Fibroblast of skin of back (primary cell): ENCODE results near the gene ROPN1B.
A peak's percentile ranks its signal among the peaks of the same experiment; 100 is the strongest.
"Not testable (repeated sequence)": the region's sequence is repeated elsewhere in the genome, so short reads cannot be mapped to it uniquely, and the experiment has no call there.

Source experiments
- DNase-seq: peaks from one replicate; pipeline ENCODE4 v3.0.0-alpha.2; 2013

The ROPN1B gene

DNA sequence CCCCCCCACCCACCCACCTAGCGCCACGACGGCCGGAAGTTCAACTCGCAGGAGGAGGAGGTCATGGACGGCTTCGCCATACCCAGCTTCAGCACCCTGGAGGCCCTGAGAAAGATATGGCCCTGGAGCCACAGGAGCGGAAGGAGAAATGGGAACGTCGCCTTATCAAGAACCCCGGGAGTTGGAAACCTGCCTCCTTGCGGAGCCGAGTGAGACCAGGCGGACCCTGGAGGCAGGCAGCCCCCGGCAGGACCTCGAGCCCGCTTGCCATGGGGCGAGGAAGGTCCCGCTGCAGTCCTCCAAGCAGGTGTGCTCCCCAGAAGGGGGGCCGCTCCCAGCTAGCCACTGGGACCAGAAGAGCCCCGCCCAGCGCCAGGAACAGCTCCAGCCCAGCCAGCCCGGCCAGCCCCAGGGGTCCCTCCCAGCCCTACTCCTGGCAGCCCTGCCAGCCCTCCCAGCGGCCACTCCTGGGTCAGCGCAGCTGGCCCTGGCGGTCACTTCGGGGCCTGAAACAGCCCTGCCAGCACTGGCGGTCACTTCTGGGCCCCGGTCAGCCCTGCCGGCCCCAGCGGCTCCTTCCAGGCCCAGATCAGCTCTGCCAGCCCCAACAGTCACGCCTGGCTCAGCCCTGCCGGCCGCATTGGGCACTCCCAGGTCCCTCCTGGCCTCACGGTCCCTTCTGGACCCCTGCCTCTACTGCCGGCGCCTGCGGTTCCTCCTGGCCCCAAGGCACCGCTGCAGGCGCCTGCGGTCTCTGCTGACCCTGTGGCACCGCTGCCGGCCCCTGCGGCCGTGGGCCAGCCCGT is 10.3 kb upstream of the ROPN1B start:
- DNase-seq: no peak

DNA sequence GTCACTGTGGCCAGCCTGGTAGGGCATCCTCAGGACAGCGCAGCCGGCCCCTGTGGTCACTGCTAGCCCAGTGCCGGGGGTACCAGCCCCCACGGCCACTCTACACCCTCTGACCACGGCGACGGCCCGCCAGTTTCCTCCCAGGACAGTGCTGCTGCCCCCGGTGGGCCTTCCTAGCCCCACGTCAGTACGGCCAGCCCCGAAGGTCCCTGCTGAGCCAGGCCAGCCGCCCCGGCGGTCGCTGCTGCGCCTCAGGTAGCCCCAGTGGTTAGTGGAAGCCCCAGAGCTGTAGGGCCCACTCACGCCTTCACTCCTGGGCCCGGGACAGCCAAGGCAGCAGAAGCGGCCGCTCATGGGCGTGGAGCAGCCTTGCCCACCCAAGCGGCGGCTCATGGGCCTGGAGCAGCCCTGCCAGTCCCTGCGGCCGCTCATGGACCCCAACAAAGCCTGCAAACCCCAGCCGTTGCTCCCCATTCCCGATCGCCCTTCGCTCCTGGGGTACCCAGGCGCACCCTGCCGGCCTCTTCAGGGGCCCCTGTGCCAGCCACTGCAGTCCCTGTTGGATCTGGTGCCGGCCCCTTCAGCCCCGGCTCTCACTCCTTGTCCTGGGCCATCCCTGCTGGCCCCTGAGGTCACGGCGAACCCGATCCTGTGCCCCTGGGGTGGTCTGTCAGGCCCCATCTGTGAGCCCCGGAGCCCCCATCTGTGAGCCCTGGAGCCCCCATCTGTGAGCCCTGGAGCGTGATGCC is 9.5 kb upstream of the ROPN1B start:
- no peak for DNase-seq

DNA sequence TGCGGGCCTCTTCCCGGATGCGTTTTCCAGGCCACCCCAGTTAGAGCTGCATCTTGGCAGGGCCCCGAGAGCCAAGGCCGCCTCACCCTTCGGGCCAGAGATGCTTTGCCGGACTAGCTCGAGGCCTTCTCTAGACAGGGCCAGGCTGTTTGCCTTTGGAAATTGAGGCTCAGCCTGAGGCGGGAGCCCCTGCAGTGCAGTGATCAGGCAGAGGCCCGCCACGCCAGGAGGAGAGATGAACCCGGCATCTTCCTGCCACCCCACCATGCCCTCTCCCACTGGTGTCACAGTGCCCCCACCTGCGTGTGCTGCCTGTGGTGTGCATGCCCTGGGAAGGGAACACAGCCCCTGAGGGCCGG is 8.9 kb upstream of the ROPN1B start:
- no peak for DNase-seq

DNA sequence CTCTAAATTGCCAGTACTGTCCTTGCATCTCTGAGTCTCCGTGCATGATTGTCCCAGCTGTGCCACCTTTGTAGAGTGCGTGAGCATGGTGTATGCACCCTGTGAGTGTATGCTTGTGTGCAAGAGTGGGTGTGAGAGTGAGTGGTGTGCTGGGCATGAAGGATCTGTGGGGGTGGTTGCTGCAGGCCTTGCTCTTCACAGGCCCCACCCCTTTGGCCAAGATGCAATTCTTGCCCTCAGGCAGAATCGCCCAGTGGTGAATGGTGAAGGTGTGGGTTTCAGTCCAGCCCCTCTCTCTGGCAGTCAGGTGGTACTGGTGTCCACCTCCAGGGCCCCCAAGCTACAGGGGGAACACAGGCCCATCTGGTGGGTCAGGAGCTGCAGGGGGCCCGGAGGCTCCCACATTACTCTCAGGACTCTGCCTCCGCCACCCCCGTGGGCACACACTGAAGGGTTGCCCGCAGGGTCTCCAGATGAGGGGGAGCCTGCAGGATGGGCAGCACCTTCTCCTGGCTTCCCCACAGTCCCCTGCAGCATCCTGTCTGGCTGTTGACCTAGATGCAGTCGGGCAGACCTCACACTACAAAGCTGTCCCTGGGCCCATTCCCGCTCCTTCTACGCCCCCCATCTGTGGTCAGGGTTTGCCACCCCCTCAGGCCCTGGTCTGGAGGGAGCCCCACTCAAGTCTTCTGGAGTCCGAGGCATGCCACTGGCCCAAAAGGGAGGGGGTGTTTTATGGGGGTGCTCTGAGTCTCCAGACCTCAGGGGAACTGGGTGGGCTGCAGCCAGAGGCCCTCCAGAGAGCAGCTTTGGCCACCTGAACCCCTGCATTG is 8.3 kb upstream of the ROPN1B start:
- DNase-seq: no peak

DNA sequence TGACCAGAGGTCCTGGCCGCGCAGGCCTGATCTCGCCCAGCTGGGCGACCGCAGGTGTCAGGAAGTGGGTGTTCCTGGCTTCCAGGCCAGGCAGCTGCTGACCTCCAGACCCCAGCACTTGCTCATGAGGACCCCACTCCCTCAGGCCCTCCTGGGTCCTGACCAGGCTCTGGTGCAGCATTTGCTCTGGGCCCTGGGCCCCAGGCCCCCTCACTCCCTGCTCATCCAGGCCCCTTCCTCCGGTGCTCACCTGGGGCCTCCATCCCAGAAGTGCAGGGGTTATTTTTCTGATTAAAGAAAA is 7.7 kb upstream of the ROPN1B start:
- no peak for DNase-seq

DNA sequence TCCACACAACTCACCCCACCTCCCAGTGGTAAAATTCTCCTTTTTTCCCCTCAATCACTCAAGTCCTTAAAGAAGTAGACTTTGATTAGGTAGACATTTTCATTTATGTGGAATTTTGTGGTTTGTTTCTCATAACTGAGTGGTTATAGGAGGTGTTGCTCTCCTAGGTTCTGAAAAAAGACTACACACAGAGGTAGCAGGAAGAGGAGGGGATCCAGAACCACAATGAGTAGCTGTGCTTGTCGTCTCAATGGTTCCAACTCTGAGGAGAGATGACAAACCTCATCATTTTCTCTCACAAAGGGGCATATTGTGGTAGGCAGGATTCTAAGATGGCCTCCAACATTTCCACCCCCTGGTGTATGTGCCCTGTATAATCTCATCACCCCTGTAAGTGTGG is 5.1 kb upstream of the ROPN1B start:
- DNase-seq: not testable (repeated sequence)

DNA sequence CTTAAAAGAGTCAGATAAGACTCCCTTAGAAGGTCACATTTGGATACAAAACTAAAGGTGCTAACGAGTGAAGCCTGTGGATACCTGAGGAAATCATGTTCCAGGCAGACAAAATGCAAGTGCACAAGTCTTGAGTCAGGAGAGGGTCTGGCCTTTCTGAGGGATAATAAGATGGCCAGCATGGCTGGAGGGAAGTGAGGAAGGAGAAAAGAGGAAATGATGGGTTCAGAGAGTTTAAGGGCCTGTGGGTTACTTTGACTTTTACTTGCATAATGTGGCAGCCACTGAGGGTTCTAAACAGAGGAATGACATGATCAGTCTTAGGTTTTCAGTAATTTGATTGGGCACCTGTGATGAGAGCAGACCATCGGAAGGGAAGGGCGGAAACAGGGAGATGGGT is 3.5 kb upstream of the ROPN1B start:
- no peak for DNase-seq

DNA sequence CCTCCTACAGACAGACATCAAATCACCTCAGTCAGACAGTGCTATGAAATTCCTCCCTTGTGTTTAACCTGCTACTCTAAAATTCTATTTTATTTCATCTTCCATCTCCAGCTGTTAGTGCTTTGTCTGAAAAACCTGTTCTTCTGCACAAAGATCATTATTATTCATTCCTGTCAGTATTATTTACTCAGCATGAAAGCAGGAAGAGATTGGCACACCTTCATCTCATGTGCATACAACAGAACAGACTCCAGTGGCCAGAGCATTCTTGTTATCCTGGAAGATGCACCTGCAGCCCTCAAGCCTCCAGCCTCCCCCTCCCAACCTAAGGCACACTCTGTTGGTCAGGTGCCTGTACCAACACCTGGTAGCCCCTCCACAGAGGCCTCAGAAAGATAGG is 1.8 kb upstream of the ROPN1B start:
- no peak for DNase-seq

DNA sequence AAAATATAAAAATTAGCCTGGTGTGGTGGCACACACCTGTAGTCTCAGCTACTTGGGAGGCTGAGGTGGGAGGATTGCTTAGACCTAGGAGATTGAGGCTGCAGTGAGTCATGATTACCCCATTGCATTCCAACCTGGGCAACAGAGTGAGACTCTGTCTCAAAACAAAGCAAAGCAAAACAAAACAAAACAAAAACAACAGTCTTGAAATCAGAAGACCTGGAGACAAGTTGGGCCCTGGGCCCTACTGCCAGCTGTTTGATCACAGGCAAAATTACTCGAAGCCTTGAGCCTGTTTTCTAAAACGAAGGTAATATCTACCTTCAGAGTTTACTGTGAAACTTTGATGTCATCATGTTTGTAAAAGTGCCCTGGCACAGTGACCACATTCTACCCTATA is 857 bp upstream of the ROPN1B start:
- not testable (repeated sequence) for DNase-seq

DNA sequence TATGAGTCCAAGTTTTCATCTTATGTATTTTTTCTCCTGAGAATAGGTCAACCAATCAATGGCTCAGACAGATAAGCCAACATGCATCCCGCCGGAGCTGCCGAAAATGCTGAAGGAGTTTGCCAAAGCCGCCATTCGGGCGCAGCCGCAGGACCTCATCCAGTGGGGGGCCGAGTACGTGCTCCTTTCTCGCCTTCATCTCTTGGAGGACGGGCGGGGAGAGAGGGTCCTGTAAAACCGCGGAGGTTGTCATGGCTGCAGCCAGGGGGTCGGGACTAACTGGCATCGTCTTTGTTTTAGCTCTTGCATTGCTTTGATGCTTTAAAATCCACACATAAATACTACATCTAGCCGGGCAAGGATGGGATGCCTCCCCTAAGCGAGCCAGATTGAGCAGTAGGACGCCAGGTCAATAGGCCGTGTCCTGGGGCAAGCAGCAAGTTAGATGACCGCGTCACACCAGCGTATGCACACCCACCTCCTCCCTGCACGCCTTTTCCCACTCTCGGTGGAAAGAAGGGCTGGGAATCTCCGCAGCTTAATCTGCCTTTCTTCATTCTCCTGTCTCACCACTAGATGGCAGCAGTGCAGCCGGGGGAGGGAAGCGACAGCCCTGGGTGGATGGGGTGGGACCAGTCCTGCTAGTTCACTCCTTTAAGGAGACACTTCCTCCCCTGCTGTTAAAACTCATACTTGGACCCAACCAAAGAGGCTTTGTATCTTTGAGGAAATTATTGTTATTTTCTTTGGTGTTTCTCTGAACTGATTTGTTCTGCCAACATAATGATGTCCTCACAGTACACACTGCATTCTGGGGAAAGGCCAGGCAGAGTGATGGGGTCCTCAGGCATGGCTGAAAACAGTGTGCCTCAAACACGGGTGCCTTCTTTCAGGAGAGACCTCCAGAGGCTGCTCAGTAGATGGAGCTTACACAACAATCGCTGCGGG is 3.3 kb downstream of the ROPN1B start:
- DNase-seq: peak; percentile 42

DNA sequence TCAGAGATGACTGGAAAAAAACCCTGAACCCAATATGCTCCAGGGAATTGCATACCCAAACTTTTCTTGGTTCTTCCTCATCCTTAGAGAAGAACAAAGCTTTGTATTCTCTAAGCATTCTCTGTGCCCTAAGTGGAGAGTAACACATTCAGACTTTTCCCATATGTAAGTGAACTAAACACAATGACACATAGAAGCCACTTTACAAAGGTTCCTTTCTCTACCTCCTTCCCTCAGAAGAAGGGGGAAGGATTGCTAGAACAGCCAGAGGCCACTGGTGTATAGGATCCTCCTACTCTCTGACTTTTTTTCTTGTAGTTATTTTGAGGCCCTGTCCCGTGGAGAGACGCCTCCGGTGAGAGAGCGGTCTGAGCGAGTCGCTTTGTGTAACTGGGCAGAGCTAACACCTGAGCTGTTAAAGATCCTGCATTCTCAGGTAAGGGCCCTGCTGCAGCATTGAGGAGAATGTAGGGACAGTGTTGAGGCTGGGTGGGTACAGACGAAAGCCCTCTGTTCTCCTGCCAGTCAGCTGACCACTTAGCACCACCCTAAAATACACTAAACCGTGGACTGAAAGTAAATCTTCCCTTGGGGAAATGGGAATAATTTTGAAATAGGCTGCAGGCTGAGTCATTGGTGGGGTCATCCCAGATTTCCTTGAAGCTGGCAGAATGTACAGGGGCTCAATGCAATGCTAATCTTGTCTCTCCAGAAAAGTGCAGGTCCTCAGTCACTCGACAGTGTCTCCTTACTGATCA is 6.4 kb downstream of the ROPN1B start:
- DNase-seq: peak; percentile 6

DNA sequence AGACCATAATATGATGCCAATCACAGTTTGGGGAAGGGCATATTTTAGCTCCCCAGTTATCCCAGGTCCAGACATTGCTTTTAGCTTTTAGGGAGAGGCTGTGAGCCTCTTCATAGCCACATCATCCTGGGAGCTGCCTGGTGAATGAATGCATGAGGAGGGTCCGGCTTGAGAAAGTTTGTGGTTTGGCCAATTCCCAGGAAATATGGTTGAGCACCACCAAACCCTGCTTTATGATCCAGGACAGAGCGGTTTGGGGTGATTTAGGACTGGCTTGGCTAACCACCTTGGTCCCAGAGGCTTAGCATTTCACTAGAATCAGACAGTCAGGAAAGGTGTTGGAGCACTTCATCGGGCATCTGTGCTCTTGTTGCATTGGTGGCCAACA is 7.0 kb downstream of the ROPN1B start:
- not testable (repeated sequence) for DNase-seq

DNA sequence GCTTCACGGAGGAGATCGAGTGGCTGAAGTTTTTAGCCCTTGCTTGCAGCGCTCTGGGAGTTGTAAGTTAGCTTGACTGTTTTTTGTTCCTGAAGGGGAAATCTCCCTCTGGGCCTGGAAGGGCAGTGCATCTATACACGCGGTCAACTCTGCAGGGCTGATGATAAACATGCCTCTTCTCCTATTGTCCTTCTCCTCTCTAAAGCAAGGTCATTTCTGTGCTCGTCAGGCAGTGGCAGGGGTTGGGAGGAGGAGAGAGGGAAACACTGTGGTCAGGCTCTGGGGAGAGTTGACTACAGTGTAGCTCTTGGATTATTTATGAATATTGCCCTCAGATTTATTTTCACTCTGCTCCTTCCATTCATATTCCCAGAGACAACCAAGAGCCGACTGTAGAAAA is 8.1 kb downstream of the ROPN1B start:
- DNase-seq: not testable (repeated sequence)

DNA sequence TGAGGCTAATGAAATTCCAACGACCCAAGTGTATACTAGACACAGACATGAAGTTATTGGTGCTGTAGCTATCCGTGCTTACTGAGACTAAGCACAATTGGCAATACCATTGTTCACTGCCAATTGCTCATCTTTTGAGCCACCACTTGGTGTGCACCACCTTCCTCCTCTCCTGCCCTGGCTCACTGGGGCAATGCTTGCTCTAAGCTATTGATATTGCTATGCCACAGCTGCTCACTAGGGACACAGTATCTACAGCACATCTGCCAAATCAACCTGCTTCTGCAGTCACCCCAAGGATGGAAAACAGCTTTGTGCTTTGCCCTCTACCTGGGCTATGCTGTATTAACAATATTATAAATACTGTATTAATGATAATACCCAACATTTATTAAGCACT is 16.0 kb downstream of the ROPN1B start:
- DNase-seq: not testable (repeated sequence)

DNA sequence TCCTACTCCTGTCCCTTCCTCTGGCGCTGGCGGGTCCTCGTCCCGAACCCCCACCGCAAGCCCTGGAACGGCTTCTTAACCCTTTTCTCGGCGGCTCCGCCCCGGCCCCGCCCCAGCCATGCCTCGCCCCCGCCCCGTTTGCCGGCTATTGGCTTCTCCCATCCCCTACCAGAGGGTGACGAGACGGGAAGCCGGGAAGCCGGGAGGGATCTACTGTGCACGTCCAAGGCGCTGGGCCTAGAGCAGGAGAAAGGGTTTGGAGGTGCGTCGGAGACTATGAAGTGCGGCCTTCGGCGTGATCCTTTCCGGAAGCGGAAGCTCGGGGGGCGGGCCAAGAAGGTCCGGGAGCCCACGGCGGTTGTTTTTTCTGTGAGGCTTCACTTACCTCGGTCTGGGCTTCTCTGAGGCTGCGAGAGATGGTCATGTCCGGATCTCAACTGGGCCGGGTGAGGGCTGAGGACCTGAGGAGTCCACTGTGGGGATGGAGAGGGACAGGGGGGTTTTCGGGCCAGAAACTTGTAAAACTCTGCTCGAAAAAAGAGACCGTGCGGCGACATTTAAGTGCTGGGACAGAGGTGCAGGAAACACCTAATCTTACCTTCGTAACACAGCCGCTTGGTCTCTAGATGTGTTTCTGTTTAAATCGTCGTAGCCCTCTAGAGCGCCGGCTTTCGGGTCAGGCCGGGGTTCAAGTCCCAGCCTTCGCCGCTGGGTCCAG is 21.4 kb downstream of the ROPN1B start:
- peak; percentile 88 for DNase-seq

DNA sequence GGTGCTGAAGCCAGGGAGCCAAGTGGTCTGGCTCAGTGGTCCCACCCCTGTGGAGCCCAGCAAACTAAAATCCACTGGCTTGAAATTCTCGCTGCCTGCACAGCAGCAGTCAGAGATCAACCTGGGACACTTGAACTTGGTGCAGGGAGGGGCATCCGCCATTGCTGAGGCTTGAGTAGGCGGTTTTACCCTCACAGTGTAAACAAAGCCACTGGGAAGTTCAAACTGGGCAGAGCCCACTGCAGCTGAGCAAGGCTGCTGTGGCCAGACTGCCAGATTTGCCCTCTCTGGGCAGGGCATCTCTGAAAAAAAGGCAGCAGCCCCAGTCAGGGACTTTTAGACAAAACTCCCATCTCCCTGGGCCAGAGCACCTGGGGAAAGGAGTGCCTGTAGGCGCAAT is 27.8 kb downstream of the ROPN1B start:
- DNase-seq: not testable (repeated sequence)

DNA sequence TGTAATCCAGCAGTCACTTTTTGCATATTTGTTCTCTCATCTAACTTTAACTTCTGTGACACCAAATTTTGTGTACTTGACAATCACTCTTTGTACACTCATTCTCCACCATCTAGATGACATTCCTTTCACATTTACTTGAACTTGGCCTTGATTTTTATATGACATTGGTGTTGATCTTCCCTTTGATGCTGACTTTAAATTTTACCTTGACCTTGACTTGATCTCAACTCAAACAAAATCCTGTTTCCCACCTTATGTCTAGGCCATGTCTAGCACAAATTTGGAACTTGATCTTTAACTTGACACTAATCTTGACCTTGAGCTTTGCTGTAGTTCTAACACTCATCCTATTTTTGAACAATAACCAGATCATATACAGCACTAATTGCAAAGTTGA is 33.2 kb downstream of the ROPN1B start:
- no peak for DNase-seq

DNA sequence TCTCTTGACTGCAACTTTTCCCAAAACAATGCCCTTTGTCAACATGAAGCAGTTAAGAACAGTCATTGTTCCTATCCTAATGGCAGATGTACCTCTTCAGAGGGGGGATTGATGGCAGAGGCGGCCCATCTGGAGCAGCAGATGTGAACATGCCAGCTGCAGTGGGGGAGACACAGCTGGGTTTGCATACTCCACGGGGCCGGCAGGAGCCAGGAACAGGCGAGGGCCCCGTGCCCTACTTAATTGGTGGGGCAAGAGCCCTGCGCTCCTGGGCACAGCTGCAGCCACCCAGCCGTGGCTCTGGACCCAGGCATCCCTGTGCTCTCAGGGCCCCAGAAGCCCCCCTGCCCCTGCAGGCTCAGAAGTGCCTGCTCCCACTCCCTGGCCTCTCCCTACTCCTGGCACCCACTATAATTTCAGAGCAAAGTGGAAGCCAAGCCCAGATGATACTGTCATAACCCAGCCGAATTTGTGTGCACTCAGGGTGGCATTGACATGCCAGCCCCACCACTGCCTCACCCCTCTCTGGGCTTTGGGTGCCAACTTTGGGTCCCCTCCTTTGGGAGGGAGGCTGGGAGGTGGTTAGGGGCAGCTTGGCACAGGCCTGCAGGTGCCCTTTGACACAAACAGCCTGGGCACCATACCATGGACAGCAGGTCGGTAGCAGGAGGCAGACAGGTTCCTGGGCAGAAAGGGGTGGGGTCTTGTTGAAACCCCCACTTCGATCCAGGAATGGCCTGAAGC is 34.6 kb downstream of the ROPN1B start:
- DNase-seq: no peak

DNA sequence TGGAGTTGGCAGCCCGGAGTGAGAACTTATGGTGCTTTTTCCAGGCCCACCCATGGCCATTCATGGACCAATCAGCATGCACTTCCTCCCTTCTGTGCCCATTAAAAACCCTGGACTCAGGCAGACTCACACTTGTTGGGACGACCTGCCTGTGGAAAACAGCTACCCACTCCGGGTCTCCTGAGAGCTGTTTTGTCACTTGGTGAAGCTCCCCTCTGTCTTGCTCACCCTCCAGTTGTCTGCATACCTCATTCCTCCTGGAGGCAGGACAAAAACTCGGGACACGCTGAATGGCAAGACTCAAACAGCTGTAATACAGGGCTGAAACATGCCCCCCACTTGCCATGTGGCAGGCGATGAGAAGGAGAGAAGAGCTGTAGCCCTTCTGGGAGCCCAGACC is 35.2 kb downstream of the ROPN1B start:
- no peak for DNase-seq

DNA sequence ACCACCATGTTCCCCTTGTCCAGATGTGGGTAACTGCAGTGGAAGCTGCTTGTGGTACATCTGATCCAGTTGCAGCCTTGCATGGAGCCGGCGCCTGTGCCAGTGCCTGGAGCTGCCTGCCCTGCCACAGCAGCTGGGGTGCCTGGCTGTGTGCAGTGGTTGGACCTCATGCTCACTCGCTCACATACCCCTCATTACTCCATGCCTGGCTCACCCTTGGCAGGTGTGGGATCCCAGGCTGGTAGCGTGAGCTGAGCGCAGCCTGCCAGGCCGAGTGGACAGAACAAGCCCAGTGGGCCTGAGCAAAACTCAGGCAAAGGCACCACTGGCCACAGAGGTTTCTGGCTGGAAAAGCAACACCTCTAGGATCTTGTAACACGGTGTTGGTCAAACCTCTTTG is 35.7 kb downstream of the ROPN1B start:
- no peak for DNase-seq
